Measurements from ENCODE around the gene NBPF3.

DNA sequence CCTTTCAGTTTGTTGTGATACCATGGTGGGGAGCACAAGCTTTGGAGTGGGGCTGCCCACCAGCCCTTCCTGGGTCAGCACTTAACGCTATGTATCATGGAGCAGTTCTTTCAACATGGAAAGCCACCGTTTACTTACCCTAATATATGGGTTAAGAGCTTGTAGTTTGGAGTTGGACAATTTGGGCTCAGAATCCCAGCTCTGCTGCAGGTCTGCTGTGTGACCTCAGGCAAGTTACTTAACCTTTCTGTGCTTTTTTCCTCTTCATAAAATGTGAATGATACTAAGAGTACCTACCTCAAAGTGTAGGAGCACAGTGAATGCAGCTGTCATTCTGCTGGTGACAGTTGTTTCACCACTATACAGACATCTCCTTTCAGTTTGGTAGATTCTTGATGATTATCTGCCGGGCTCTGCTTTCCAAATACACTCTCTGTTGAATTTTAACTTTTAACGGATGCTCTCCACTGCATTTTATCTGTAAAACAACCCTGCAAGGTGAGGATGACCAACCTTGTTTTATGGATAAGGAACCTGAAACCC lies 93.1 kb downstream of the NBPF3 start:
- TF ChIP-seq CTCF (IDR thresholded peaks at IDR 0.05; ENCODE audit: poor library complexity) (no peak), EZH2 (IDR thresholded peaks at IDR 0.05; ENCODE audit: borderline replicate concordance) (no peak), EZH2phosphoT487 (IDR thresholded peaks at IDR 0.05; ENCODE audit: low read depth, severe bottlenecking, unreplicated experiment) (no peak)

Data from hepatocyte (in vitro differentiated cells).